Fibroblast of lung (primary cell): ENCODE measurements around the gene PCED1A. TPM values are rescaled to one million over a fixed set of nuclear protein-coding genes. Genes with fewer than 3 reads are reported as not detected.
A peak's percentile ranks its signal among the peaks of the same experiment; 100 is the strongest.

Experiments
- DNase-seq, 2 donors: peaks; one replicate each; pipeline versions ENCODE4 v3.0.0 to v3.0.0-alpha.2; 2010; ENCODE audit warnings: low read depth in 2 of 2
- H2AFZ ChIP-seq: 2 replicates; pipeline ENCODE4 v1.5.1; 2012; ENCODE audit warnings: low read length, control low read depth, inconsistent platforms
- H3K27ac ChIP-seq: 2 replicates; pipeline ENCODE4 v1.5.1; 2011; ENCODE audit warnings: low read length, control low read depth; ENCODE audit not compliant: insufficient read depth
- H3K27me3 ChIP-seq: 2 replicates; pipeline ENCODE4 v1.5.1; 2011; ENCODE audit warnings: mild to moderate bottlenecking, low read length; ENCODE audit not compliant: control insufficient read depth, insufficient read depth
- H3K36me3 ChIP-seq: 2 replicates; pipeline ENCODE4 v1.5.1; 2011; ENCODE audit warnings: low read length; ENCODE audit not compliant: control insufficient read depth, insufficient read depth
- H3K4me1 ChIP-seq: 2 replicates; pipeline ENCODE4 v1.5.1; 2011; ENCODE audit warnings: low read length; ENCODE audit not compliant: control insufficient read depth, insufficient read depth; ENCODE audit errors: extremely low read depth
- H3K4me2 ChIP-seq: 2 replicates; pipeline ENCODE4 v1.5.1; 2011; ENCODE audit warnings: low read length, control low read depth; ENCODE audit not compliant: insufficient read depth; ENCODE audit errors: extremely low read depth
- H3K4me3 ChIP-seq, 4 experiments: fragments of 200-600 bp in 1 of 4; sonication (generic) in 1 of 4; replicated peaks in 1 of 4; 2 replicates each; pipeline ENCODE4 v1.5.1; 2011 to 2016; ENCODE audit warnings: low read length in 4 of 4, low read depth in 3 of 4, mild to moderate bottlenecking in 3 of 4, control low read depth in 2 of 4, inconsistent platforms in 1 of 4, mixed read lengths in 1 of 4; ENCODE audit not compliant: insufficient read depth in 1 of 4; ENCODE audit errors: control extremely low read depth in 1 of 4
- H3K79me2 ChIP-seq: 2 replicates; pipeline ENCODE4 v1.5.1; 2012; ENCODE audit warnings: mild to moderate bottlenecking, low read length, inconsistent platforms; ENCODE audit not compliant: control insufficient read depth, insufficient read depth
- H3K9ac ChIP-seq: 2 replicates; pipeline ENCODE4 v1.5.1; 2011; ENCODE audit warnings: mild to moderate bottlenecking, low read length, control low read depth; ENCODE audit not compliant: insufficient read depth
- H3K9me3 ChIP-seq: 2 replicates; pipeline ENCODE4 v1.5.1; 2012; ENCODE audit warnings: low read depth, low read length; ENCODE audit not compliant: control insufficient read depth, insufficient read depth
- H4K20me1 ChIP-seq: 2 replicates; pipeline ENCODE4 v1.5.1; 2011; ENCODE audit warnings: low read length; ENCODE audit not compliant: control insufficient read depth, insufficient read depth; ENCODE audit errors: extremely low read depth
- CTCF ChIP-seq, 2 donors: IDR thresholded peaks in 1 of 2; conservative IDR thresholded peaks in 1 of 2; 1 replicate in 1 of 2; 2 replicates in 1 of 2; pipeline ENCODE4 v1.5.1; 2011 to 2012; ENCODE audit warnings: low read length in 2 of 2, control low read depth in 1 of 2, inconsistent platforms in 1 of 2, low read depth in 1 of 2, mild to moderate bottlenecking in 1 of 2
- EZH2 ChIP-seq: IDR thresholded peaks from 2 replicates; pipeline ENCODE4 v1.5.1; 2012; ENCODE audit warnings: low read length, control low read depth, mild to moderate bottlenecking; ENCODE audit errors: missing control alignments
- polyA plus RNA-seq, 2 donors: library from polyadenylated mRNA; depleted of rRNA in 1 of 2; stranded (reverse) in 1 of 2; unstranded in 1 of 2; fragments of >200 nt; gene quantifications; 2 replicates each; pipeline ENCODE4 v1.2.1, GENCODE V29; 2011 to 2012; ENCODE audit warnings: missing spikeins in 1 of 2
- total RNA-seq: library from RNA; depleted of rRNA; stranded (reverse); fragments of >200 nt; gene quantifications from 2 replicates; pipeline ENCODE4 v1.2.1, GENCODE V29; 2014

Gene PCED1A
- total and polyA plus RNA-seq, 2 donors (not counting 1 experiment from before 2014, with no cell fraction given), result 16.4 to 26.4 TPM

- H3K27ac ChIP-seq, result peak overlapping the region; percentile 81
- no peaks in the 10 kb centered on the region for H4K20me1 ChIP-seq
- H3K9ac ChIP-seq, result peak overlapping the region; percentile 41
- H3K4me1 ChIP-seq, result peaks cover 22% of the 10 kb centered on the region
- no peak overlapping the region for H3K4me3 ChIP-seq
- H3K27me3 ChIP-seq, result peaks cover under 1% of the 10 kb centered on the region
- no peaks in the 10 kb centered on the region for H3K9me3 ChIP-seq
- H2AFZ ChIP-seq, result no peak overlapping the region
- no peaks in the 10 kb centered on the region for H3K36me3 ChIP-seq
- no peak for TF ChIP-seq EZH2
- H3K79me2 ChIP-seq, result no peaks in the 10 kb centered on the region
- H3K4me2 ChIP-seq, result no peak overlapping the region
- no peak for DNase-seq
These were observed 25.1 kb downstream of the PCED1A start for GRCh38 chr20:2815242-2815900.

- Histone ChIP-seq H3K4me3 (no peak within 1 kb of the TSS), H3K9ac (peak within 1 kb of the TSS; percentile 41), H3K9me3 (no peaks in the 10 kb centered on the region), H3K79me2 (no peaks in the 10 kb centered on the region), H3K36me3 (no peaks in the 10 kb centered on the region), H3K27me3 (no peaks in the 10 kb centered on the region), H3K4me2 (peak within 1 kb of the TSS; percentile 42), H3K4me1 (peaks cover 18% of the 10 kb centered on the region), H3K27ac (peak within 1 kb of the TSS; percentile 81), H2AFZ (no peak within 1 kb of the TSS), H4K20me1 (no peaks in the 10 kb centered on the region)
- no peak for TF ChIP-seq CTCF (conservative IDR thresholded peaks at IDR 0.05 in 1 of 2, IDR thresholded peaks at IDR 0.05 in 1 of 2; ENCODE audit: low read depth in 1 of 2, low read length in 2 of 2)
- no peak for TF ChIP-seq EZH2
- DNase-seq, result peak; percentile 96
These were observed 25.8 kb downstream of the PCED1A start, which contains the start of gene C20orf141 for GRCh38 chr20:2814587-2815051. Gene C20orf141, plus strand, starts transcription at chr20:2814987. Its CDS starts 198 bp downstream, at chr20:2815185.

DNA sequence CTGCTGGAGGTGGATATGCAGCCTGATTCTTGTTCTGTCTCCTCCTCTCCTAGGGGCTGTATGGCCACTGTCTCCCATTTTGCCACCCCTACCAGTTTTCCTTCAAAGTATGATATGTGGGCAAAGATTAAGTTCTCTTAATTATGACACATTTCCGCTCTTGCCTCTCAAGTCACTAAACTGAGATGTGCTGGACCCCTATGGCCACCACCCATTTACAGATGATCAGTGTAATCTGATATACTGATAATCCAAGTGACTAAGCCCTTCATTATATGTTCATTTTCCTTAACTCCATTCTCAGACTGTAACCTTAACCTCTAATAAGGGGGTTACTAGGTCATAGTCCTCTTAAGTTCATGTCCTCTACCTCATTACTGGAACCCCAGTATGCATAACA lies 26.4 kb downstream of the PCED1A start:
- Histone ChIP-seq H3K4me2 (peak overlapping the region; percentile 42), H3K79me2 (no peaks in the 10 kb centered on the region), H3K27me3 (no peaks in the 10 kb centered on the region), H4K20me1 (no peaks in the 10 kb centered on the region), H3K4me1 (peaks cover 17% of the 10 kb centered on the region), H3K4me3 (no peak overlapping the region), H3K27ac (peak overlapping the region; percentile 10), H3K36me3 (no peaks in the 10 kb centered on the region), H3K9me3 (no peaks in the 10 kb centered on the region), H3K9ac (no peak overlapping the region), H2AFZ (no peak overlapping the region)
- TF ChIP-seq EZH2 (no peak), CTCF (conservative IDR thresholded peaks at IDR 0.05 in 1 of 2, IDR thresholded peaks at IDR 0.05 in 1 of 2; ENCODE audit: low read depth in 1 of 2, low read length in 2 of 2) (no peak)
- DNase-seq, result no peak
